KOPT-K1 (cell line): ENCODE data around the gene SPOCK1.

Source experiments
- H3K27ac ChIP-seq: fragments of 200-600 bp; sonication (generic); 2 replicates; pipeline ENCODE4 v1.5.1; 2016; ENCODE audit warnings: antibody characterized with exemption, mild to moderate bottlenecking, low read depth, low read length; ENCODE audit not compliant: poor library complexity, severe bottlenecking
- H3K36me3 ChIP-seq: fragments of 200-600 bp; sonication (generic); 2 replicates; pipeline ENCODE4 v1.5.1; 2017; ENCODE audit warnings: antibody characterized with exemption, mild to moderate bottlenecking, low read length, moderate library complexity; ENCODE audit not compliant: insufficient read depth
- H3K9me3 ChIP-seq: fragments of 200-600 bp; sonication (generic); 2 replicates; pipeline ENCODE4 v1.5.1; 2017; ENCODE audit warnings: antibody characterized with exemption, low read length, mild to moderate bottlenecking; ENCODE audit not compliant: insufficient read depth, poor library complexity, severe bottlenecking

Gene SPOCK1

DNA sequence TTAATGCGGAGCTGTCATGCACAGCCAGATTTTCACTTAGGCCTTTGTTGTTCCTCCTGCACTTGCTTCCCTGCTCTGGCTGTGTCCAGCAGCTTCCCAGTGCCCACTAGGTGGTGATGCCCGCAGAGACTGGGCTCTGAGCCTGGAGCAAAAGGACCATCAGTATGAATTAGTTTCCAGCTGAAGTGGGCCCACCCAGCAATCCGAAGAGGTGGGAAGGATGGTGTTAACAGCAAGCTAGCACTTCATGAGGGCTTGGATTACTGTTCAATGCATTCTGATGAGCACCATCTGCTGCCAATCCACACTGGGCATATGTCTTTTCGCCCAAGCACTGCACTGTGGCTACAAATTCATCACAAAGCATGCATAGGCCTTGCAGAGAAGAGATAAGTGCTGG, 459.1 kb downstream of the SPOCK1 start:
- Histone ChIP-seq H3K9me3 (no peaks in the 10 kb centered on the region), H3K36me3 (no peaks in the 10 kb centered on the region), H3K27ac (no peak overlapping the region)

DNA sequence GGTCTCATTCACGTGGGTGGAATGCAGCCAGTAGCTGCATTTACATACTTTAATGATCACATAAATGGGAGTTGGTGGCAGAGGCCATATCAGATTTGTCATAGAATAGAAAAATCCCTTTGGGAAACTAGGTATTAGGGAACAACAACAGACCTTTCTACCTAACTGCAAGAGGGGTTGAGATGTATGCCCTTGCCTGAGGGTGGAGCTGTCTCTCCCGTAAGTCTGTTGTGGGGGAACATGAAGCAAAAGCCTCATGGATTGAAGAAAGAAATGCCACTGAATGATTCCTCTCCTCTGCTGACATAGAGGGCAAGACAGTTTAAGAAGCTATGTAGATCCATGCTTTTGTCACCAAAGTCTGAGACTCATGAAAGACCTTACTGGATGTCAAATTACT, 461.3 kb downstream of the SPOCK1 start:
- Histone ChIP-seq H3K36me3 (no peaks in the 10 kb centered on the region), H3K9me3 (no peaks in the 10 kb centered on the region)

DNA sequence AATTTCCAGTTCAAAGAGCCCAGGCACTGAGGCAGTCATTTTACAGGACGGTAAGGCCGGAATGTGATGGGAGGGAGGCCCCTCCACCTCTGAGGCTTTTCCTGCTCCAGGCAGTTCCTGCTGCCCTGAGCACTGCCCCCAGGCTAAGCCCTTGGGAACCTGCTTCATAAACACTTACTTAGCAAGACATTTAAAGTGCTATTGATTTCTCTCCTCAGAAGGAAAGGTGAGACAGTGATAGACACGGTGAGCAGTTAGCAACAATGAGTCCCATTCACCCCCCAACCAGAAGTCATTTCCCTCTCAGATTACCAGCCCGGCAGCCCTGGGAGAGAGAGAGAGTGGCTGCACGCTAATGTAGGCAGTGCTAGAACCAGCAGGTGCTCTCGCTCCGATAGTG, 462.5 kb downstream of the SPOCK1 start:
- Histone ChIP-seq H3K9me3 (no peaks in the 10 kb centered on the region), H3K27ac (no peak overlapping the region), H3K36me3 (no peaks in the 10 kb centered on the region)

More for the DNA sequence above, 461.3 kb downstream of the SPOCK1 start:
- H3K27ac ChIP-seq = no peak overlapping the region

DNA sequence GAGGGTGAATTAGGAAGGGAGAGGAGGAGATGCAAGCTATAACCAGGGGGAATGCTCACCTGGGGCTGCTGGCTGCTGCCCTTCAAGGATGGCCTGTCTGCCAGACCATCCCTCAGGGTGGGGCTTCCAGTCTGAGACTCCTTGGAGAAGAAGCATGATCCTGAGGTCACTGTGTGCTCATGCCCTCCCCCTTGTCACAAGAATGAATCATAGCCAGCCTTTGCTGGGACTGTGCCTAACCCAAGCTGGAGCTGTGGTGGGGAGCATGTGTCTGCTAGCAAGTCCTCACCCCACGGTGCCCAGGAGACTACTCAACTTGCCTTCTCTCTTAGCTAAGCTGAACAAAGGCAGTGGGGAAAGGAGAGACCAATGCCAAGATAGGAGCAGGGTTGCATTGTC, 463.6 kb downstream of the SPOCK1 start:
- Histone ChIP-seq H3K36me3 (no peaks in the 10 kb centered on the region), H3K27ac (no peak overlapping the region), H3K9me3 (no peaks in the 10 kb centered on the region)

DNA sequence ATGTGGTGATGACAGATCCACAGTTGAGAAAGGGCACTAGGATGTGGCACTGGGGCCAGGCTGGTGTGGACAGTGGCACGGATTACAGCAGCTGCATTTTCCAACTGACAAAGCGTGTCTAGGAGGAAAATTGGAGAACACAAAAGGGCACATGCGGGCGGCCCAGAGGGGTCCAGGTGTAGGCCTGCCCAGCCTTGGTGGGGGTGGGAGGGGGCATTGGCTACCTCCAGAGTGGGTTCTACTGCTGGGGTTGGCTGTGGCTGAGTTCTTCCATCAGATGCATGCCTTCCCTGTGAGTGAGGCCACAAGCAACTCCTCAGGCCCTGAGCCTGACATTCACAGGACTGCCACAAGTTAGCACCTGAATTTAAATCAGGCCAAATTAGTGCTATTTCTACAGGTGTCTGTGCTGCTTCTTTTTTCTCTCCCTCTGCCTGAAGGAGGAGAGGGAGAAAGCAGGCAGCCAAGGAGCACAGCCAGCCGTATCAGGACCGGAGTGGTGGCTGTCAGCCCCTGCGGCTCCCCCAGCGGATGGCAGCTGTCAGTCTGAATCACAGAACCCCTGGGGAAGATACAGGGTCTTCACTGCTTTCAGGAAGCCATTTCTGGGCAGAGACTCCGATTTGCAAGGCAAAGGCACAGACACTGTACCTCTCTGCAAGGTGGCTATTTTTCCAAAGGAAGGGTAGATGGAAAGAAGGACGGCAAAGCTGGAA, 464.2 kb downstream of the SPOCK1 start:
- Histone ChIP-seq H3K9me3 (no peaks in the 10 kb centered on the region), H3K36me3 (no peaks in the 10 kb centered on the region), H3K27ac (no peak overlapping the region)

DNA sequence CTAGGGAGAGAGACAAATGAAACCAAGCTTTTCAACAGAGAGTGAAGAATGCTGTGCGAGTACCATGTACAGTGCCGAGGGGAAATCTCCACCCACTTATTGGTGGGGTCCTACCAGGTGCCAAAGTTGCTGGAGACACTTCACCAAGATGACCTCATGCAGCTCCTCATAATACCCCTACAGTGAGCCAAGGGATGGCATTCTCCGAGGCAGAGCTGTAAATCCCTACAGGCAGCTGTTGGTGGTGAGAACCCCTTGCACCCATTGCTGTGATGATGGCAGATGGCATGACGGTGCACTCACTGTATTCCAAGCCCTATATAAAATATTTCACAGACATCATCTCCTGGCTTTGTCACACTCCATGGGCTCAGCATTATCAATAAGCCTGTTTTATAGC, 464.9 kb downstream of the SPOCK1 start:
- Histone ChIP-seq H3K9me3 (no peaks in the 10 kb centered on the region), H3K36me3 (no peaks in the 10 kb centered on the region), H3K27ac (no peak overlapping the region)

DNA sequence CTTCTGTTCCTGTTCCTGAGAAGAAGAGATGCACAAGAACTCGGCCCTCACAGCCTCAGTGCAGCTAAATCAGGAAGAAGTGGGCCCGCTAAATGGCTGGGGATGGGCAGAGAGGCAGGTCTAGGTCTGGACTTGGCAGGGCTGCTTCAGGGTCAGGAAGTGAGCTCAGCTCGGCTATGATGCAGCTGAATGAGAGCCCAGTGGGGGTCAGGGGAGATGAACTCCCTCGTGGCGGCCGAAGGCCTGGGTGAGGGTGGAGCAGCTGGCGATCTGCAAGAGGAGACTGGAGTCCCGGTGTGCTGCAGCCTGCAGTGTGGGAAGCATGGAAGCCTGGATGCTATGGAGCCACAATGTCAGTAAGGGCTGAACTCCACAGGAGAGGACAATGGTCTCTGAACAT, 466.2 kb downstream of the SPOCK1 start:
- no peaks in the 10 kb centered on the region for H3K36me3 ChIP-seq
- H3K27ac ChIP-seq = no peak overlapping the region
- H3K9me3 ChIP-seq = no peaks in the 10 kb centered on the region

DNA sequence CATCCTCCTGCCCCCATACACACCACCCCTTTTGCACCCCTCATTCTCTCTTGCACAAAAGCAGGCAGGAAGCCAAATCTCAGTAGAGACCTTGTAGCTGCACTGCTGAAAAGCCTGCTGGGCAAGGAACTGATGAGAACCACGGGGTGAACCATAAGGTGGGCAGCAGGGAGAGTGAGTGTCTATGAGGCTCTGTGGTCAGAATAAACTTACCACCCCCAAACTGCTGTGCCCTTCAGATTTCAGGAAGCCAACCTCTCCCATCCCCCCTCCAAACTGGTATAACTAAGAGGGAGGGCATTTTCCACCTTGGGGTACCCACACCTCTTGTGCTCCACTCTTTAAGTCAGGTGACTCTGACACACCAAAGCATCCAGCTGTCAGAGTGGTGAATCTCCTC, 471.4 kb downstream of the SPOCK1 start:
- H3K36me3 ChIP-seq = no peaks in the 10 kb centered on the region
- H3K9me3 ChIP-seq = no peaks in the 10 kb centered on the region
- H3K27ac ChIP-seq = no peak overlapping the region

DNA sequence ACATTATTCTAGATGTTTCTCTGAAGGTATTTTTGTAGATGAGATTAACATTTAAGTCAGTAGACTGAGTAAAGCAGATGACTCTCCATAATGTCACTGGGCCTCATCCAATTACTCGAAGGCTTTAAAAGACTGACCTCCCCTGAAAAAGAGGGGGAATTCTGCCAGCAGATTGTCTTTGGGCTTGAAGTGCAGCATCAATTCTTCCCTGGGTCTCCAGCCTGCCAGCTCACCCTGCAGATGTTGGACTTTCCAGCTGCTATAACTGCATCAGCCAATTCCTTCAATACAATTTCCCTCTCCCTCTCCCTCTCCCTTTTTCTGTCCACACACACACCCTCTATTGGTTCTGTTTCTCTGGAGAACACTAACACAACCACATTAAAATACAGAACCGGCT, 472.8 kb downstream of the SPOCK1 start:
- Histone ChIP-seq H3K27ac (no peak overlapping the region), H3K36me3 (no peaks in the 10 kb centered on the region), H3K9me3 (no peaks in the 10 kb centered on the region)

DNA sequence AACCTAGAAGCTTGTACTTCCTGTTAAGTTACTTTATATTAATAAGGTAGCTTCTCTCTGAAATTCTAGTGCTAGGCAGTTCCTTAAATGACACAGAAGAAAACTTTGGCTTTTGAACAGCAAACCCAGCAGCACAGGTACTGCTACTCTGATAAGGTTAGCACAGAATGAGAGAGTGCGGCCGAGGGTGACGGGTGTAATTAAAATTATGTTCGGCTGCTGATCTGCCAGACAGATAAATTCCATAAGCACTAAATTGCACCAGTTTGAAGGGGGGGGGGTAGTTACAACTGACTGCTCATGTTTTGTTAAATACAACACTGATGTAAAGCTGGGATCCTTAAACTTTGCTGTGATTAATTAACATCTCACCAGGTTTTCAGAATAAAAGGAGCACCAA, 475.1 kb downstream of the SPOCK1 start:
- Histone ChIP-seq H3K27ac (no peak overlapping the region), H3K36me3 (no peaks in the 10 kb centered on the region), H3K9me3 (no peaks in the 10 kb centered on the region)

DNA sequence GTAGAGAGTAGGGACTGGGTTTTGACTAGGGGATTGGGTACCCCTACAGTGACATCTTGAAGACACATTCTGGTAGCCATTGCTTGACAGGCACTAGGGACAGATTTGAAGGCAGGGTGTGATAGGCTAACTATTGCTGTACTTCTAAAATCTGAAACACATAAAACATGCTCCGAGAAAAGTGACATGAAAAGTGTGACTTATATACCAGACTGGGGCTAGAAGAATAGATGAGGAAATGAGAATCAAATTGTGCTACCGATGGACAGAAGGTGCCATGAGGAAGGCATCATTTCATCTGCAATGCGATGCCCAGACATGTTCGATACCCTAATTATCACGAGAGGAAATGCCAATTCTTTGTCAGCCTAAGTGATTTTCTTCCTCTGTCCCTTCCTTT, 475.8 kb downstream of the SPOCK1 start:
- Histone ChIP-seq H3K36me3 (no peaks in the 10 kb centered on the region), H3K9me3 (no peaks in the 10 kb centered on the region), H3K27ac (no peak overlapping the region)

DNA sequence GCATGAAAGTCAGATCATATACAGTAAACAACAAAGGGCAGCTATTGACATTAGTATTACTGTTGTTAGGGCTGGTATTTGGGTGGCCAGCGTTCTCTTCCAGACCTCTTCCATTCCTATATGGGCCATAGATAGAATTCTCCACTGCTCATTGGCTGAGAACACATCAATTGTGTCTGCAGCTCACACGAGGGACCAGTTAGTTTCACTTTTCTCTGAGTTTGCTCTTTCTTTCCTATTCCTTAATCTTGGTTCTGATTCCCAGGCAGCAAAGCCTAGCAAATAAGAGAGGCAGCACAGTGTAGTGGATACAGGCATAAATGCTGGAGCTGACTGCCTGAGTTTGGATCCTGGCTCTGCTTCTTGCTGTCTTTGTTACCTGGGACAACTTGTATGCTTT, 476.4 kb downstream of the SPOCK1 start:
- Histone ChIP-seq H3K27ac (no peak overlapping the region), H3K36me3 (no peaks in the 10 kb centered on the region), H3K9me3 (no peaks in the 10 kb centered on the region)

DNA sequence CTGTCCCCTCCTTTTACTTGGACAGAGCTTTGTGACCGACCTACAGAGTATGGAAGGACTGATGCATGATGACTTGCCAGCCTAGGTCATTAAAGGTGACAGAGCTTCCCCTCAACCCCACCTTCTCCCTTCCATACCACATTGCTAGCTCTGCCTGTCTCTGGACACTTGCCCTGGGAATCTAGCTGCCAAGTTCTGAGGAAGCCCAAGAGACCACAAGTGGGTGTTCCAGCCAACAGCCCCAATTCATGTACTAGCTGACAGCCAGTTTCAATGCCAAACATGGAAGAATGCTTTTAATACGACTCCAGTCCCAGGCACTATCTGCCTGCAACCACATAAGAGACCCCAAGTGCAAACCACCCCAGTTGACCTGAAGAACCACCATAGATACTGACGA, 477.1 kb downstream of the SPOCK1 start:
- H3K36me3 ChIP-seq = no peaks in the 10 kb centered on the region
- no peaks in the 10 kb centered on the region for H3K9me3 ChIP-seq
- H3K27ac ChIP-seq = no peak overlapping the region

DNA sequence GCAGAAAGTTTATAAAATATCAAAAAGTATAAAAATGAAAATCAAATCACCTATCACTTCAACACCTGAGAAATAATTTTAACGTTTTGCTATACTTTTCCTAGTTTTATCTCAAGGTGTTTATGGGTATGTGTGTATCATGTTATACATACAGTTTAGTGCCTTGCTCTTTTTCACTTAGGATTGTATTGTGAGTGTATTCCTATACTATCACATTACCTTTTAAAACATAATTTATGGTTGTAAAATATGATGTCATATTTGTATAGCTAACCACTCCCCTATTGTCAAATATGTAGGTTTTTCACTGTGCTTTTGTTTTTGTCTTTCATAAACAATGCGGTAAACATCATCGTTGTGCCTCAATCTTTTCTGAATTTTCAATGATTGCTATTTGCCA, 479.9 kb downstream of the SPOCK1 start:
- Histone ChIP-seq H3K9me3 (no peaks in the 10 kb centered on the region), H3K36me3 (no peaks in the 10 kb centered on the region), H3K27ac (no peak overlapping the region)

DNA sequence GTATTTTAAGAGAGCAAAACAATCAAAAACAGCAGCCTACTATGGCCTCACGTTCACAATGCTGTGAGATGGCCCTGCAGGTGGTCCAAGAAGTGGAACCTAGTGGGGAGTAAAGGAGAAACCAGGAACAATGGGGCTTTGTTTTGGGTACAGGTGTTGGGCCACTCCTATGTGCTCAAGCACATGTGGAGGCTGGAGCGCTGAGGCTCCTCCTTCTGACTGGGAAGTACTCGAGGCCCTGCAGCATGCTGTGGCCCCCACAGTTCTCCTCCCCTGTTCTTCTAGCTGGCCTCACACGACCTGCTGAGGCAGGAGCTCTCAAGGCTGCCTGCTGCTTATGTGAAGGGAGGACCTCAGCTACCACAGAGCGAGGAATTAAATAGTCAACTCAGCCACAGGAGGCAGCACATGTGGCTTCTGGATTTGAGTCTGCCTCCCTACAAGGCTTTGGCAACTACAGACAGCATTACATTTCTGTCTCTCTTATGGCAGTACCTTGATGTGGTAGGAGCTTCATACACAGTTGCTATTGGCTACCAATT, 482.3 kb downstream of the SPOCK1 start:
- Histone ChIP-seq H3K9me3 (no peaks in the 10 kb centered on the region), H3K36me3 (no peaks in the 10 kb centered on the region), H3K27ac (no peak overlapping the region)

DNA sequence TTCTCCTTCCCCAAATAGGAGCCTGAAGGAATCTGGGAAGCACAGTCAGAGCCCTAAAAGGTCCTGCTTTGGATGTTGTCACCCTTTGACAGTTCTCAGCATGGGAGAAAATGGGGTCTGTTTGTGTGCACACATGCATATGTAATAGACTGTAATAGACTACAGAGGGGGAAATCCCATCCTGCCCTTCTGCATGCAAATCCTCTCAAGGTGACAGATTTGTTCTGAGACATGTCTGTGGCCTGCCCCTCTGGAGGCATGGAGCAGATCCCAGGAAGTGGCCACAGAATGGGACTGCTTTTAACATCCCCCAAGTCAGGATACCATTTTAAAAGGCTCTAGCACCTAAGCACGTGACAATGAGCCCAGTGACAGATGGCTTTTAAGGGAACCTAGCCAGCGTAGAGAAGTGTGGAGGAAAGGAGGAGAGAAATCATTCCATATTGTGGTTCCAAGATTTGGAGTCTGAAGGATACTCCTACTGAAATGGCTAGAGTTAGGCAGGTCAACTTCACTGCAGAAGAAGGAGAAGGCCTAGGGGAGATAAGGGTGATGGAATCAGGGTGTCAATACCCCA, 483.5 kb downstream of the SPOCK1 start:
- H3K27ac ChIP-seq = no peak overlapping the region
- no peaks in the 10 kb centered on the region for H3K9me3 ChIP-seq
- no peaks in the 10 kb centered on the region for H3K36me3 ChIP-seq
